ENCODE results near the gene ROR1. TPM values are rescaled to one million over a fixed set of nuclear protein-coding genes. Genes with fewer than 3 reads are reported as not detected.

ROR1 gene
- total and polyA plus RNA-seq, 9 of the 15 experiments (the other 6 are each of a cell fraction or from before 2014, with no cell fraction given) = 0.02 TPM; not detected in 8

- Histone ChIP-seq H4K20me1 (replicated peaks; ENCODE audit: control insufficient read depth, insufficient read depth, low read length) (no peaks in the 10 kb centered on the region), H3K36me3 (ENCODE audit: control insufficient read depth, insufficient read depth, low read length) (no peaks in the 10 kb centered on the region), H3K9me3 (replicated peaks; ENCODE audit: control insufficient read depth, insufficient read depth, low read depth, low read length) (no peaks in the 10 kb centered on the region), H3K4me1 (replicated peaks in 1 of 2; ENCODE audit: control insufficient read depth in 2 of 2, insufficient read depth in 2 of 2, low read length in 2 of 2) (no peaks in the 10 kb centered on the region), H3K9ac (ENCODE audit: insufficient read depth in 1 of 2, low read depth in 2 of 2, low read length in 2 of 2) (no peak overlapping the region), H2AFZ (ENCODE audit: low read depth, low read length) (no peak overlapping the region), H3K4me2 (ENCODE audit: insufficient read depth, low read length) (no peak overlapping the region), H3K9me1 (ENCODE audit: control insufficient read depth, insufficient read depth, low read length) (no peaks in the 10 kb centered on the region), H3K4me3 (no peak overlapping the region), H3K79me2 (ENCODE audit: control insufficient read depth, insufficient read depth, low read length) (no peaks in the 10 kb centered on the region), H3K27me3 (ENCODE audit: control insufficient read depth in 2 of 2, insufficient read depth in 2 of 2, low read length in 2 of 2) (no peaks in the 10 kb centered on the region; a peak in 1 of 5 replicates), H3K27ac (ENCODE audit: extremely low read depth, low read depth, low read length) (no peak overlapping the region)
- BruUV-seq (replicated peaks) = no TSS peak
- FAIRE-seq (no peak), ATAC-seq (no peak), DNase-seq (ENCODE audit: extremely low read depth in 1 of 4, low spot score in 3 of 4) (no peak)
- intact Hi-C loops (cut with micrococcal nuclease) = no loop called here
- CTCF ChIA-PET (ENCODE audit: low intra/inter-chr PET ratio) = no interaction called here
- in situ Hi-C loops (cut with MboI) = no loop called here
- TF ChIP-seq ELF1 (tag; IDR thresholded peaks at IDR 0.05) (no peak), GABPB2 (CRISPR knock-in tag; conservative IDR thresholded peaks at IDR 0.05) (no peak)
- POLR2A ChIA-PET = no interaction called here
Observed at GRCh38 chr1:64212031-64212430, 438.2 kb downstream of the ROR1 start.

- BruUV-seq (replicated peaks) = no TSS peak
- H2AFZ ChIP-seq (ENCODE audit: low read depth, low read length) = no peak overlapping the region
Observed at GRCh38 chr1:64215576-64215975, 441.8 kb downstream of the ROR1 start.

More at GRCh38 chr1:64215576-64215975, 441.8 kb downstream of the ROR1 start:
- Histone ChIP-seq H3K4me2 (ENCODE audit: insufficient read depth, low read length) (no peak overlapping the region), H3K9me1 (ENCODE audit: control insufficient read depth, insufficient read depth, low read length) (no peaks in the 10 kb centered on the region), H3K36me3 (ENCODE audit: control insufficient read depth, insufficient read depth, low read length) (no peaks in the 10 kb centered on the region), H3K9ac (ENCODE audit: insufficient read depth in 1 of 2, low read depth in 2 of 2, low read length in 2 of 2) (no peak overlapping the region), H3K9me3 (replicated peaks; ENCODE audit: control insufficient read depth, insufficient read depth, low read depth, low read length) (no peaks in the 10 kb centered on the region), H4K20me1 (replicated peaks; ENCODE audit: control insufficient read depth, insufficient read depth, low read length) (no peaks in the 10 kb centered on the region), H3K27me3 (ENCODE audit: control insufficient read depth in 2 of 2, insufficient read depth in 2 of 2, low read length in 2 of 2) (no peaks in the 10 kb centered on the region; a peak in 1 of 5 replicates), H3K79me2 (ENCODE audit: control insufficient read depth, insufficient read depth, low read length) (no peaks in the 10 kb centered on the region), H3K4me1 (replicated peaks in 1 of 2; ENCODE audit: control insufficient read depth in 2 of 2, insufficient read depth in 2 of 2, low read length in 2 of 2) (no peaks in the 10 kb centered on the region), H3K4me3 (no peak overlapping the region), H3K27ac (ENCODE audit: extremely low read depth, low read depth, low read length) (no peak overlapping the region)
- DNase-seq (ENCODE audit: extremely low read depth in 1 of 4, low spot score in 3 of 4) (no peak), FAIRE-seq (no peak), ATAC-seq (no peak)
- in situ Hi-C loops (cut with MboI) (no loop called here), intact Hi-C loops (cut with micrococcal nuclease) (no loop called here)
- ChIA-PET POLR2A (no interaction called here), CTCF (ENCODE audit: low intra/inter-chr PET ratio) (no interaction called here)
- WGBS (ENCODE audit: insufficient coverage, low coverage, missing lambda C conversion rate) = 0% methylated on average over 2 of the region's 3 CpGs
- TF ChIP-seq ESRRB (CRISPR knock-in tag; IDR thresholded peaks at IDR 0.05; ENCODE audit: borderline replicate concordance) (no peak), MAX (CRISPR knock-in tag; IDR thresholded peaks at IDR 0.05) (no peak), DACH1 (IDR thresholded peaks at IDR 0.05; ENCODE audit: partially characterized antibody) (no peak), FIP1L1 (IDR thresholded peaks at IDR 0.05; ENCODE audit: low read depth, low read length, poor library complexity, severe bottlenecking) (no peak), ZMIZ1 (IDR thresholded peaks at IDR 0.05; ENCODE audit: low read depth in 2 of 2, low read length in 2 of 2) (no peak), L3MBTL2 (IDR thresholded peaks at IDR 0.05) (no peak), CHAMP1 (IDR thresholded peaks at IDR 0.05) (no peak)
